HuH-7.5 (cell line): ENCODE measurements around the gene GOLGA6L10.
"Not testable (repeated sequence)": the region's sequence is repeated elsewhere in the genome, so short reads cannot be mapped to it uniquely, and the experiment has no call there.

Experiments
- DNase-seq: peaks from one replicate; pipeline ENCODE4 v3.0.0; 2011; ENCODE audit warnings: low spot score

GOLGA6L10 gene

GRCh38 chr15:82299511-82299914 lies 49.8 kb downstream of the GOLGA6L10 start:
- not testable (repeated sequence) for DNase-seq

GRCh38 chr15:82298520-82298919 lies 50.8 kb downstream of the GOLGA6L10 start:
- DNase-seq, result no peak

GRCh38 chr15:82298032-82298431 lies 51.2 kb downstream of the GOLGA6L10 start:
- DNase-seq, result no peak

- DNase-seq, result no peak
Measured at GRCh38 chr15:82297546-82297945, 51.7 kb downstream of the GOLGA6L10 start.

- DNase-seq, result no peak
Measured at GRCh38 chr15:82294061-82294690, 55.1 kb downstream of the GOLGA6L10 start.

GRCh38 chr15:82292271-82292670 lies 57.0 kb downstream of the GOLGA6L10 start:
- DNase-seq, result no peak
